Naive thymus-derived CD4-positive, alpha-beta T cell (primary cell): ENCODE data around the gene SH3D21. TPM values are rescaled to one million over a fixed set of nuclear protein-coding genes. Genes with fewer than 3 reads are reported as not detected.

Source experiments
- ATAC-seq: fragments of 150-1000 bp; cut with Tn5 transposase; 2 replicates; pipeline ENCODE4 v1.10.0; 2021; ENCODE audit warnings: mild to moderate bottlenecking, moderate library complexity
- CTCF ChIA-PET: fragments of 350-600 bp; sonication (Branson Sonifier 250); formaldehyde crosslinking; loops from one replicate; lab custom pipeline; 2021; ENCODE audit warnings: antibody characterized with exemption; lab: Charles Lee
- POLR2A ChIA-PET: fragments of 350-600 bp; sonication (Branson Sonifier 250); formaldehyde crosslinking; loops from one replicate; lab custom pipeline; 2021; ENCODE audit warnings: antibody characterized with exemption, inconsistent platforms; lab: Charles Lee
- DNase-seq, 9 donors: peaks; one replicate each; pipeline versions ENCODE4 v3.0.0 to v3.0.0-alpha.2; 2020 to 2022; ENCODE audit warnings: mixed read lengths in 1 of 9
- H3K27ac ChIP-seq: one replicate; pipeline ENCODE4 v1.7.0; 2013; ENCODE audit warnings: mild to moderate bottlenecking, low read depth, low read length, moderate library complexity
- H3K27me3 ChIP-seq, 2 donors: one replicate each; pipeline ENCODE4 v1.7.0; 2013; ENCODE audit warnings: low read length in 2 of 2, mild to moderate bottlenecking in 2 of 2, moderate library complexity in 2 of 2; ENCODE audit not compliant: control insufficient read depth in 2 of 2, insufficient read depth in 2 of 2
- H3K36me3 ChIP-seq, 3 experiments: 1 replicate in 2 of 3; 2 replicates in 1 of 3; pipeline ENCODE4 v1.7.0; 2013; ENCODE audit warnings: low read length in 3 of 3, mild to moderate bottlenecking in 3 of 3, moderate library complexity in 1 of 3; ENCODE audit not compliant: insufficient read depth in 3 of 3, control insufficient read depth in 2 of 3
- H3K4me1 ChIP-seq, 2 donors: one replicate each; pipeline ENCODE4 v1.7.0; 2013; ENCODE audit warnings: low read length in 2 of 2, mild to moderate bottlenecking in 2 of 2, moderate library complexity in 1 of 2; ENCODE audit not compliant: control insufficient read depth in 2 of 2, insufficient read depth in 2 of 2
- H3K4me3 ChIP-seq: 2 replicates; pipeline ENCODE4 v1.7.0; 2013; ENCODE audit warnings: mild to moderate bottlenecking, low read length
- H3K9me3 ChIP-seq, 3 experiments: 1 replicate in 2 of 3; 2 replicates in 1 of 3; pipeline ENCODE4 v1.7.0; 2013; ENCODE audit warnings: low read length in 3 of 3; ENCODE audit not compliant: control insufficient read depth in 2 of 3
- H3K27ac Mint-ChIP-seq, 9 donors: one replicate each; pipeline ENCODE4 v1.8.0; 2020 to 2022; ENCODE audit warnings: mixed read lengths in 9 of 9, mild to moderate bottlenecking in 8 of 9, moderate library complexity in 5 of 9, inconsistent platforms in 2 of 9
- H3K27me3 Mint-ChIP-seq, 5 donors: one replicate each; pipeline ENCODE4 v1.8.0; 2021 to 2022; ENCODE audit warnings: mixed read lengths in 5 of 5, mild to moderate bottlenecking in 1 of 5
- H3K36me3 Mint-ChIP-seq, 5 donors: one replicate each; pipeline ENCODE4 v1.8.0; 2020 to 2022; ENCODE audit warnings: mixed read lengths in 5 of 5, mild to moderate bottlenecking in 3 of 5, inconsistent platforms in 1 of 5
- H3K4me1 Mint-ChIP-seq, 7 donors: one replicate each; pipeline ENCODE4 v1.8.0; 2020 to 2022; ENCODE audit warnings: mixed read lengths in 7 of 7, mild to moderate bottlenecking in 3 of 7, inconsistent platforms in 1 of 7
- H3K4me3 Mint-ChIP-seq, 10 donors: one replicate each; pipeline ENCODE4 v1.8.0; 2020 to 2022; ENCODE audit warnings: mild to moderate bottlenecking in 10 of 10, mixed read lengths in 10 of 10, moderate library complexity in 6 of 10, inconsistent platforms in 2 of 10
- H3K9me3 Mint-ChIP-seq, 11 donors: one replicate each; pipeline ENCODE4 v1.8.0; 2020 to 2022; ENCODE audit warnings: mixed read lengths in 11 of 11, mild to moderate bottlenecking in 4 of 11, inconsistent platforms in 1 of 11, moderate library complexity in 1 of 11
- intact Hi-C, 2 donors: fragments of 100-400 bp; cut with micrococcal nuclease; formaldehyde crosslinking; loops; one replicate each; pipeline ENCODE4 v1.15.1; 2023
- polyA plus RNA-seq, 2 donors: library from polyadenylated mRNA; unstranded; fragments of 300-500 nt; fragmentation: Illumina TruSeq; gene quantifications; one replicate each; pipeline ENCODE4 v1.2.3, GENCODE V29; 2021
- total RNA-seq, 6 experiments: library from RNA in 5 of 6; stranded (reverse) in 5 of 6; gene quantifications; 1 replicate in 5 of 6; 2 replicates in 1 of 6; pipeline ENCODE4 v1.2.3 and lab custom pipeline; 2021 to 2026

The SH3D21 gene
- total and polyA plus RNA-seq, 7 experiments from 2014 or later: 0.17 to 21.7 (median 3.0) TPM

DNA sequence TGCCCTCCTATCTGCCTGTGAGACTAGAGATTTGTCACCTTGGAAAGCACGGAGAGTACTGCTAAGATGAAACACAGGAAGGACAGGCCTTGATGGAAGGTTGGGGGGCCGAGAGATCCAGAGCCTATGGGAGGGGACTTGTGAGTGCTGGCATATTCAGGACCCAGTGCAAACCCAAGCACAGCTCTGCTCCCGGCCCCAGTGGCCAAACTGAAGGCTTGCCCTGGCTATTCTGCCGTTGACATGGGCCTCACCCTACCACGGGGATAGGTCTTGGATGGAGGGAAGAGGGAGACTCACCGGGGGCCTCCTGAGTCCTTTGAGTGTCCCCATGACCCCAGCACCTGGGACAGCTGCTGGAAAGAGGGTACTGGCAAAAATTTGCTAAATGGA is 21.9 kb downstream of the SH3D21 start:
- H3K4me1 ChIP-seq: peaks cover 10 to 11% of the 10 kb centered on the region in 2 donors
- H3K27me3 ChIP-seq: no peaks in the 10 kb centered on the region
- H3K27ac ChIP-seq: no peak overlapping the region
- ChIA-PET POLR2A (no interaction called here), CTCF (interaction anchor here (2.5 kb wide), 1 partner anchor 15 kb away, joined by 9 read pairs; no protein-coding TSS in a partner anchor)
- ATAC-seq: no peak
- no peak overlapping the region for H3K4me3 ChIP-seq
- no peaks in the 10 kb centered on the region for H3K9me3 ChIP-seq
- no peak overlapping the region for H3K4me3 Mint-ChIP-seq
- H3K36me3 Mint-ChIP-seq: no peaks in the 10 kb centered on the region
- H3K27ac Mint-ChIP-seq: peak overlapping the region in 1 of 9 donors; percentile 31
- H3K4me1 Mint-ChIP-seq: peaks cover 6 to 27% (median 13%) of the 10 kb centered on the region in 7 donors
- peaks cover 0 to 12% (median 0%) of the 10 kb centered on the region in 5 donors for H3K27me3 Mint-ChIP-seq
- H3K9me3 Mint-ChIP-seq: no peaks in the 10 kb centered on the region
- intact Hi-C loops: no loop called here
- no peak for DNase-seq
- no peaks in the 10 kb centered on the region for H3K36me3 ChIP-seq

DNA sequence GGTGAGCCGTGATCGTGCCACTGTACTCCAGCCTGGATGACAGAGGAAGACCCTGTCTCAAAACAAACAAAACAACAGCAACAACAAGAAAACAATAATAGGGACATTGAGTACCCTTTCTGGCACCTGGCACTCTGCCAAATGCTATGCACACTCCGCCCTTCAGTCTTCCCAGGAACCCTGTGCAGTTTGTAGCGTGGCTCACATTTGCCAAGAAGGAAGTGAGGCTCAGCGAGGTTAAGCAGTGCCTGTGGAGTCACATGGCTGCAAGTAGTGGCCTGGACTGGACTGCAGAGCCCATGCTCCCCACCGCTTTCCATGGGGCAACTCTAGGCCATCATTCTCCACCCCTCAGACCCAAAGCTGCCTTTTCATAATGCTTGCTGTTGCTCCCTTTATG is 22.5 kb downstream of the SH3D21 start:
- peaks cover 0 to 12% (median 0%) of the 10 kb centered on the region in 5 donors for H3K27me3 Mint-ChIP-seq

DNA sequence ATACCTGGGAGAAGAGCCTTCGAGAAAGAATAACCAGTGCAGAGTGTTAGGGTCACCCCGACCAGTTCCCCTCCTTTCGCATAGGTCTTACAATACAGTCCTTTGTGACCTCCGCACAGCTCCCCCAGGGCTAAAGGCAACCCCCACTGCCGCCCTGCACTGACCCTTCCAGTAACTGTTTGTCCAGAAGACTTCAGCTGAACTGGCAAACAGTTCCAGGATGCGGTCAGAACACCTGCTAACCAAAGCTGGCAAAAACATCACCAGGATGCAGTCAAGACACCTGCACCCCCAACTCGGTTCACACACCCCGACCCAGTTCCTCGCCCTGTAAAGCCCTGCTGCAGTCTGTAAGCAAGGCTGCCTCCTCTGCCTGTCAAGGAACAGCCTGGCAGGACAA is 23.6 kb downstream of the SH3D21 start:
- no peaks in the 10 kb centered on the region for H3K4me1 ChIP-seq
- intact Hi-C loops: no loop called here
- ATAC-seq (no peak), DNase-seq (no peak)
- H3K36me3 ChIP-seq: no peaks in the 10 kb centered on the region
- no peaks in the 10 kb centered on the region for H3K27me3 ChIP-seq
- Mint-ChIP-seq H3K4me1 (peaks cover 0 to 17% (median under 1%) of the 10 kb centered on the region in 7 donors), H3K27me3 (peaks cover 0 to 12% (median 0%) of the 10 kb centered on the region in 5 donors), H3K9me3 (no peaks in the 10 kb centered on the region), H3K27ac (no peak overlapping the region), H3K4me3 (no peak overlapping the region), H3K36me3 (no peaks in the 10 kb centered on the region)
- no peak overlapping the region for H3K27ac ChIP-seq
- H3K9me3 ChIP-seq: no peaks in the 10 kb centered on the region
- no peak overlapping the region for H3K4me3 ChIP-seq
- CTCF ChIA-PET: no interaction called here
- POLR2A ChIA-PET: no interaction called here

More for the DNA sequence above, 22.5 kb downstream of the SH3D21 start:
- intact Hi-C loops: no loop called here
- Mint-ChIP-seq H3K27ac (no peak overlapping the region), H3K4me3 (no peak overlapping the region), H3K9me3 (no peaks in the 10 kb centered on the region), H3K36me3 (no peaks in the 10 kb centered on the region), H3K4me1 (peaks cover 6 to 26% (median 12%) of the 10 kb centered on the region in 7 donors)
- Histone ChIP-seq H3K4me1 (peaks cover 10% of the 10 kb centered on the region in 2 donors), H3K9me3 (no peaks in the 10 kb centered on the region), H3K27ac (no peak overlapping the region), H3K27me3 (no peaks in the 10 kb centered on the region), H3K36me3 (no peaks in the 10 kb centered on the region), H3K4me3 (no peak overlapping the region)
- ChIA-PET POLR2A (no interaction called here), CTCF (no interaction called here)
- no peak for DNase-seq
- no peak for ATAC-seq

DNA sequence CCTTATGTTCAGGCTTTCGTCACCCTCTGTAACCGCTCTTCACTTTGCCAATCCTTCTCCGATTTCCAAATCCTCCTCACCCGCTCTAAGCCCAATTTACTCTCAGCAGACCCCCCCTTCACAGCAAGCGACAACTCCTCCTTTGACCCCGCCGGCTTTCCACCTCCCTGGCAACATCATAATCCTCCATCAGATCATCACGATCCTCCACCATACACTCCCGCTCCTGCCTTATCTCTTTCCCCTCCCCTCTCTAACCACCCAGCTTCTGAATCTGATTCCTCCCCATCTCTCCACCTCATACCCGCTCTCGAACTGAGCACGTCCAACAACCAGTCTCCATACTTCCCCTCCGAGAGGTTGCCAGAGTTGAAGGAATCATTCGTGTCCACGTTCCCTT is 24.8 kb downstream of the SH3D21 start:
- no peak overlapping the region for H3K4me3 ChIP-seq
- intact Hi-C loops: no loop called here
- H3K4me1 ChIP-seq: no peaks in the 10 kb centered on the region
- H3K4me3 Mint-ChIP-seq: no peak overlapping the region
- H3K27me3 ChIP-seq: no peaks in the 10 kb centered on the region
- no peaks in the 10 kb centered on the region for H3K9me3 Mint-ChIP-seq
- ChIA-PET CTCF (no interaction called here), POLR2A (no interaction called here)
- no peak overlapping the region for H3K27ac Mint-ChIP-seq
- H3K36me3 ChIP-seq: no peaks in the 10 kb centered on the region
- H3K36me3 Mint-ChIP-seq: no peaks in the 10 kb centered on the region
- ATAC-seq: no peak
- peaks cover 0 to 9% (median 0%) of the 10 kb centered on the region in 5 donors for H3K27me3 Mint-ChIP-seq
- no peak for DNase-seq
- no peaks in the 10 kb centered on the region for H3K9me3 ChIP-seq
- H3K4me1 Mint-ChIP-seq: peaks cover 0 to 17% (median 0%) of the 10 kb centered on the region in 7 donors
- H3K27ac ChIP-seq: no peak overlapping the region

DNA sequence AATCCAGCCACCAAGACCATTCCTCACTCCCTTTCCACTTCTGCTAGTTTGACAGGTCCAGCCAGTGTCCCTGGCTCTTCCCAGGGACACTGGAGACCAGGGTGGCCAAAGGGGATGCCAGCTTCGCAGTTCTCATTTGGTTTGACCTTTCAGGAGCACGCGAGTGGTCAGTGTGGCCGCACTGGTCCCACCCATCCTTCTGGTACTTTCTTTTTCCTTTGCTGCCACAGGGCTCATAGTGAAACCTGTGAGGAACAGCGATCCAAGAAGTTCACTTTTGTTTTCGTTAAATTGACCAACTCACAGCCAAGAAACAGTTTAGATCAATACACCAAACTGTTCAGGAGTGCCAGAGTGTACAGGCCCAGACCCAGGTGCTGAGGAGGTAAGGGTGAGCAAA is 31.7 kb downstream of the SH3D21 start:
- Histone ChIP-seq H3K36me3 (peaks cover 0 to 28% (median 6%) of the 10 kb centered on the region in 3 experiments), H3K4me1 (peaks cover 0 to 2% of the 10 kb centered on the region in 2 donors), H3K27ac (no peak overlapping the region), H3K9me3 (no peaks in the 10 kb centered on the region), H3K27me3 (no peaks in the 10 kb centered on the region), H3K4me3 (no peak overlapping the region)
- peak overlapping the region in 1 of 9 donors; percentile 15 for H3K27ac Mint-ChIP-seq
- H3K9me3 Mint-ChIP-seq: no peaks in the 10 kb centered on the region
- no peaks in the 10 kb centered on the region for H3K27me3 Mint-ChIP-seq
- H3K36me3 Mint-ChIP-seq: peaks cover 0 to 15% (median 5%) of the 10 kb centered on the region in 5 donors
- CTCF ChIA-PET: no interaction called here
- ATAC-seq: no peak
- POLR2A ChIA-PET: no interaction called here
- DNase-seq: no peak
- H3K4me3 Mint-ChIP-seq: peak overlapping the region in 1 of 10 donors; percentile 20
- H3K4me1 Mint-ChIP-seq: peaks cover 6 to 27% (median 19%) of the 10 kb centered on the region in 7 donors
- intact Hi-C loops: no loop called here

DNA sequence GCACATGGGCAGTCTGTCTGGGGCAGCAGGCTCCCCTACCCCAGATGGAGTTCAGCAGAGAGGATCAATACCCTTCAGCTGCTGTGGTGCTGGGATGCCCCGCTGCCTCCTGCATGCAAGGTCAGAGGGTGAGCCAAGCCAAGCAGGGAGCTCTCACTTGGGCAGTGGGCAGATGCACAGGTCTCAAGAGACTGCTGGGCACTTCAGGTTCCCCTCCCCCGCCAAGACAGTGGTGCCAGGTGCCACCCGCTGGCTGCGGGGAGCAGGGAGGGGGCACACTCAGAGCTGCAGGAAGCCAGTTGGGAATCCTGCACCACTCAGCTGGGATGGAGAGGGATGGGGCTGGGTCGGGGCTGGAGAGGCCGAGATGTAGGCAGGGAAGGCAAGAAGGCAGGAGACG is 33.0 kb downstream of the SH3D21 start:
- Histone ChIP-seq H3K36me3 (peaks cover 0 to 39% (median 6%) of the 10 kb centered on the region in 3 experiments), H3K27ac (no peak overlapping the region), H3K27me3 (no peaks in the 10 kb centered on the region), H3K4me3 (no peak overlapping the region), H3K9me3 (no peaks in the 10 kb centered on the region), H3K4me1 (peaks cover 0 to 8% of the 10 kb centered on the region in 2 donors)
- ChIA-PET POLR2A (interaction anchor here (1.0 kb wide), 1 partner anchor 65 kb away, joined by 3 read pairs; no protein-coding TSS in a partner anchor), CTCF (interaction anchor here (1.4 to 7.6 kb wide), 2 partner anchors 29 to 83 kb away, joined by 3 to 176 read pairs; no protein-coding TSS in a partner anchor)
- Mint-ChIP-seq H3K9me3 (no peaks in the 10 kb centered on the region), H3K27me3 (no peaks in the 10 kb centered on the region), H3K4me1 (peaks cover 6 to 36% (median 23%) of the 10 kb centered on the region in 7 donors), H3K27ac (peak overlapping the region in 1 of 9 donors; percentile 55), H3K36me3 (peaks cover 0 to 22% (median 5%) of the 10 kb centered on the region in 5 donors), H3K4me3 (no peak overlapping the region)
- no peak for DNase-seq
- intact Hi-C loops: no loop called here
- ATAC-seq: no peak

DNA sequence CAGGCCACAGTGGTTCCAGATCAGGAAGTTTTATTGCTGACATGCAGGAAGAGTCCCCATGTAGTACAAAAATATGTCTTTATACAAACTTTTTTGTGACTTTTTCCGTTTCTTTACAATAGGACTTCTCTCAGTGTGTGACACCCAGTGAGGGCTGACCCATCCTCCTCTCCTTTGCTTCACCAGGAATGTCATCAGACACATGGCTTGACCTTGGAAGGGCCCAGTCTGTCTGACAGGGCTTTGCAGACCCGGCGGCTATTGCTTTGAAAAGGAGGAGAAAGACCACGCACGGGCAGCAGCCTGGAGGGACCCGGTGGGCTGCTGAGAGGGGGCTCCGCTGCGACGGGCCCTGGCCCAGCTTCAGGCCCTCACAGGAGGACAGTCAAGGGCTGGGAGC is 33.4 kb downstream of the SH3D21 start:
- ChIA-PET CTCF (interaction anchor here (1.4 to 7.6 kb wide), 2 partner anchors 28 to 82 kb away, joined by 3 to 176 read pairs; no protein-coding TSS in a partner anchor), POLR2A (no interaction called here)
- DNase-seq (no peak), ATAC-seq (no peak)
- Mint-ChIP-seq H3K4me3 (no peak overlapping the region), H3K36me3 (peaks cover 0 to 26% (median 5%) of the 10 kb centered on the region in 5 donors), H3K9me3 (no peaks in the 10 kb centered on the region), H3K27me3 (no peaks in the 10 kb centered on the region), H3K4me1 (peaks cover 6 to 36% (median 24%) of the 10 kb centered on the region in 7 donors), H3K27ac (peak overlapping the region in 1 of 9 donors; percentile 55)
- Histone ChIP-seq H3K27ac (no peak overlapping the region), H3K27me3 (no peaks in the 10 kb centered on the region), H3K4me3 (no peak overlapping the region), H3K4me1 (peaks cover 0 to 8% of the 10 kb centered on the region in 2 donors), H3K36me3 (peaks cover 0 to 43% (median 6%) of the 10 kb centered on the region in 3 experiments), H3K9me3 (no peaks in the 10 kb centered on the region)
- intact Hi-C loops: no loop called here
